HFF-Myc (cell line): Measurements from ENCODE around the gene PTPRM.

Experiments
- DNase-seq: peaks from one replicate; pipeline ENCODE4 v3.0.0-alpha.2; 2011; ENCODE audit warnings: low read depth; ENCODE audit errors: extremely low read depth
- H3K4me3 ChIP-seq: replicated peaks from 2 replicates; pipeline ENCODE4 v1.5.1; 2011; ENCODE audit warnings: low read depth, mild to moderate bottlenecking, control low read depth, low read length
- TF ChIP-seq, protein P1 (sequence below): IDR thresholded peaks from 2 replicates; pipeline ENCODE4 v1.5.1; 2012; ENCODE audit warnings: mild to moderate bottlenecking, low read depth, low read length, control low read depth; ENCODE audit errors: missing control alignments

The PTPRM gene

DNA sequence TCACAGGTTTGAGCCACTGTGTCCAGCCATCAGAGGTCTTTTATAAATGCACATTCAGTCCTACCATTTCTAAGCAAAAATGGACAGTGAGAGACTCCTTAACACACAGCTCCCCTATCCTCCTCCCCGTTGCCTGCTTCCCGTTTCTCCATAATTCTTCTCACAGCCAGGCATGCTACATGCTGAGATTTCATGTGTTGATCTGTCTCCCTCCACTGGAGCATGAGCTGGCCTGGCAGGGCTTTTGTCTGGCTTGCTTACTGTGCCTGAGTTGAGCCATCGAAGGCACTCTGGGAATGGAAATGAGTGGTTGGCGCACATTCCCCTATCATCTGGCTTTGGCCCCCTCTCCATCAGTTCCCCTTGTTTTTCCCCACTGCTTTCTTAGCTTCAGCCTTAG, 413.5 kb downstream of the PTPRM start:
- DNase-seq: no peak
- TF ChIP-seq, protein P1, sequence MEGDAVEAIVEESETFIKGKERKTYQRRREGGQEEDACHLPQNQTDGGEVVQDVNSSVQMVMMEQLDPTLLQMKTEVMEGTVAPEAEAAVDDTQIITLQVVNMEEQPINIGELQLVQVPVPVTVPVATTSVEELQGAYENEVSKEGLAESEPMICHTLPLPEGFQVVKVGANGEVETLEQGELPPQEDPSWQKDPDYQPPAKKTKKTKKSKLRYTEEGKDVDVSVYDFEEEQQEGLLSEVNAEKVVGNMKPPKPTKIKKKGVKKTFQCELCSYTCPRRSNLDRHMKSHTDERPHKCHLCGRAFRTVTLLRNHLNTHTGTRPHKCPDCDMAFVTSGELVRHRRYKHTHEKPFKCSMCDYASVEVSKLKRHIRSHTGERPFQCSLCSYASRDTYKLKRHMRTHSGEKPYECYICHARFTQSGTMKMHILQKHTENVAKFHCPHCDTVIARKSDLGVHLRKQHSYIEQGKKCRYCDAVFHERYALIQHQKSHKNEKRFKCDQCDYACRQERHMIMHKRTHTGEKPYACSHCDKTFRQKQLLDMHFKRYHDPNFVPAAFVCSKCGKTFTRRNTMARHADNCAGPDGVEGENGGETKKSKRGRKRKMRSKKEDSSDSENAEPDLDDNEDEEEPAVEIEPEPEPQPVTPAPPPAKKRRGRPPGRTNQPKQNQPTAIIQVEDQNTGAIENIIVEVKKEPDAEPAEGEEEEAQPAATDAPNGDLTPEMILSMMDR: no peak

DNA sequence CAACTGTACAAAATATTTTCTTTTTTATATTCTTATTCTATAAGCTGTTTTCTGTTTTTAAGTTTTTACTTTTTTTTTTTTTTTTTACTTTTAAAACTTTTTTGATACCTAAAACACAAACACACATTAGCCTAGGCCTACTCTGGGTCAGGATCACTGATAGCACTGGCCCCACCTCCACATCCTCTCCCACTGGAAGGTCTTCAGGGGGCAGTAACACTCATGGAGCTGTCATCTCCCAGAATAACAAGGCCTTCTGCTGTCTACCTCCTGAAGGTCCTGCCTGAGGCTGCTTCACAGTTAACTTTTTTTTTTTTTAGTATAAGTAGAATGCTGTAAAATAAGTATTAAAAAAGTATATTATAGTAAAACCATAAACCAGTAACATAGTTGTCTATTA, 415.1 kb downstream of the PTPRM start:
- no peak for DNase-seq
- TF ChIP-seq, protein P1: no peak
- H3K4me3 ChIP-seq: no peak overlapping the region

More for the DNA sequence above, 413.5 kb downstream of the PTPRM start:
- no peak overlapping the region for H3K4me3 ChIP-seq

DNA sequence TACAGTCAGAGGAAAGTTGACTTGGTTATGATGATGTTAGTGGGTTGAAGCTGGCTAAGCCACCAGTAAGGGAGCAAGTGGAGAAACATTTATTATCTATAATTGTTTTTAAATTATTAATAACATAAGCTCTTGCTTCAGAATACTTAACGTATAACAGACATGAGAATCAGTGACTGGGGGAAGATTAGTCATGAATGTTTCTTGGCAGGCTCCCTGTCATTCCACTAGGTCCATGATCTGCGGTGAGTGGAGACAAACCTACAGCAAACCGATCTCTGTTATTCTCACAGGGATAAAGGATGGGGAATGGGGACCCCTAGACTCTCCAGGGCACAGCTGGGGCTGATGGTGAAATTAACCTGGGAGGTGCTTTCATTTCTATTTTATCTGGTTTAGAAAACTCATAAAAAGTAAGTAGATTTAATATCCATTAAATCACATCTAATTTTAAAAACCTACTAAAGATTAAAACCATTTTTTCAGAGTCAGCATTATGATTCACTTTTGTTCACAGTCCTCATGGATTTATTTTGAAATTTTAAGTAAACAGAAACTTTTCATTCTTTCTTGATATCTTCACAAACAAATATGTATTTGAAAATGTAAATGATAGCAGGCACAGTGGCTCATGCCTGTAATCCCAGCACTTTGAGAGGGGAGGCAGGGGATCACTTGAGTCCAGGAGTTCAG, 420.3 kb downstream of the PTPRM start:
- TF ChIP-seq, protein P1: no peak
- peak; percentile 2 for DNase-seq
- no peak overlapping the region for H3K4me3 ChIP-seq

DNA sequence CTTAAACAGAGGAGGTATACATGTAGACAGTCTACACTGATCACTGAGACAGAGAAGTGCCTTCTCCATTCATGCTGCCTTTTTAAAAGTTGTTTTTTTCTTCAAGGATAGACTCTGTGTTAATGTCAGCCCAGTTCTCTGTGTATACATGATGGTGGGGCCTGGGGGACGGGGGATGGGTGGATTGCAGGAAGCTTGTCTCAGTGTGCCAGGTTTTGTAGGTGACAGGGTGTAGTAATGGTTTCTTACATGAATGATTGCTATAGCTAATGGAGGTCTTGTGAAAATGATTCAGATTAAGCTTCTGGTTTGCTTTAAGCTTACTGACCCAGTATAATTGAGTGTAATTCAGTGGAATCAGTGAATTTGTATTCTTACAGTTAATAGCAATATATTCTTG, 423.6 kb downstream of the PTPRM start:
- no peak overlapping the region for H3K4me3 ChIP-seq
- DNase-seq: no peak
- TF ChIP-seq, protein P1: no peak

DNA sequence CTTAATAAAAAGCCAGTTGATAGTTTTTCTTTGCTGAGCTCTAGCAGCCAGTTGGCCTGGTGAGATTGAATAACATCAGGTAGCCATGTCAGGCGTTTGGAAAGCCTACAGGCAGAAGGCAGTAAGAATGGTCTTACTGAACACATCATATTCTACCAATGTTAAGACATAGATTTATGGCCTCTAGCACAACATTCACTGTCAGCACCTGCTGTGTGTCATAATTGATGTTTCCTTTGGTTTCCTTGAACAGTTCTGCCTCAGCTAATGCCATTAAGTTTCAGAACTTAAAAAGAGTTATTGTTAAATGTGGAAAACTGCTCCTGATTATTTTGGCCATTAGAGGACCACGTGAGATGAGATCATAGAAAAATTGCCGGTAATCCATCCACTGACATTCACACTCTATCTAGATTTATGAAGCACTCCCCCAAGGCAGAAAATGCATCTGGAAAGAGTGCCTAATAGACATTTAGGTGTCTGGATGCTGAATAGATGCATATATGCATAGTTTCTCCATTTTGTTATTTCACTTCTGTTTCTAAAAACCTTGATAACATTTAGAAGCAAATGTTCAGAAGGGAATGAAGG, 434.7 kb downstream of the PTPRM start:
- TF ChIP-seq, protein P1: no peak
- H3K4me3 ChIP-seq: no peak overlapping the region
- no peak for DNase-seq

DNA sequence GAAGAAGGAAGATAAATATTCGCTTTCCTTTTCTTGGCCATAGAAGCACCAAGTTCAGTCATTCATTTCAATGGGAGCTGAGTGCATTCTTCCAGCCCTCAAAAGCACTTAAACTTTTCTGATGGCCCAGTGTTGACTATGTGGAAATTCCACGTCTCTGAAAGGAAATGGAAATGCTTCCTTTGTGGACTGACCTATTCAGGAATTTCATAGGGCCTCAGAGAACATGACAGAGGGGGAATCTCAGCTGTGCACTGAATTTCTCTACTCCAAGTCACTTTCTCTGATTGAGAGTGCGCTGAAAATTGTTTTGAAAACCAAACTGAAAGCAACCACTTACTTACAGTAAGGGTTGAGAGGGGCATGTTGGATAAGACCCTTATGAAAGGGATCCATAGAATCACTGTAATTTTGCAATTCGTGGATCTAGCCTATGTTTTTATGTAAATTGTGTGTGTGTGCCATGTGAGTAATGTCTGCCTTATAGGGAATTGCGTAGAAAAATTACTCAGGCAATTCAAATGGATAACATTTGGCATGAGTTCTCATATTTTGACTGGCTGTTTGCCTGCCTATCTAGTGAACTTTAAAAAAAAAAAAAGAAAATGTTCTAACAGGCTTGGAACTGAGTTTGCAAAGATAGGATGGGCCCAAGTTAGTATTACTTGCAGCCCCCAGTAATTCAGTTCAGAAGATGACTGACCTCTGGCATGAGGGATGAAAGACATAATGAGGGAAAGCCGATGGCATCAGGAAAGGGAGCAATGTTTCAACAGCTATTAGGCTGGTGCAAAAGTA, 437.0 kb downstream of the PTPRM start:
- TF ChIP-seq, protein P1: no peak
- H3K4me3 ChIP-seq: no peak overlapping the region
- DNase-seq: no peak
